HepG2 (cell line): Measurements from ENCODE around the gene MPLKIP. TPM values are rescaled to one million over a fixed set of nuclear protein-coding genes. Genes with fewer than 3 reads are reported as not detected.

Source experiments
- ATAC-seq: fragments of 200-7000 bp; cut with Tn5 transposase; 3 replicates; pipeline ENCODE4 v1.9.1; 2020; ENCODE audit warnings: mild to moderate bottlenecking, moderate library complexity
- BruUV-seq: library from RNA; stranded (reverse); fragments of 400-500 nt; replicated peaks from 2 replicates; lab custom pipeline; 2021; lab: Mats Ljungman, UMichigan
- CTCF ChIA-PET: fragments of 300-600 bp; formaldehyde crosslinking; extraction: SDS; loops from one replicate; lab custom pipeline; 2021; ENCODE audit warnings: low total read pairs, inconsistent platforms, low intra/inter-chr PET ratio; lab: Yijun Ruan, JAX
- POLR2A ChIA-PET: fragments of 350-600 bp; sonication (Branson Sonifier 250); formaldehyde crosslinking; loops from one replicate; lab custom pipeline; 2020; ENCODE audit warnings: antibody characterized with exemption, inconsistent platforms; lab: Yijun Ruan, JAX
- DNase-seq: peaks from one replicate; pipeline ENCODE4 v3.0.0-alpha.2; 2015; ENCODE audit warnings: low spot score
- FAIRE-seq: peaks from 3 replicates; lab custom pipeline; 2011; peaks lifted over from hg19 to GRCh38; lab: Jason Lieb, UNC
- H2AFZ ChIP-seq: one replicate; pipeline ENCODE4 v1.6.1; 2011; ENCODE audit warnings: low read length, inconsistent platforms
- H3K27ac ChIP-seq: fragments of 300-600 bp; 3 replicates; pipeline ENCODE4 v1.8.0; 2011; ENCODE audit warnings: mixed run types, mild to moderate bottlenecking, mixed read lengths, low read length, inconsistent platforms; ENCODE audit not compliant: insufficient read depth; ENCODE audit errors: extremely low read length
- H3K27me3 ChIP-seq, 2 experiments: fragments of 200-600 bp in 1 of 2; 2 replicates in 1 of 2; 3 replicates in 1 of 2; pipeline versions ENCODE4 v1.6.0 to v1.8.0; 2011; ENCODE audit warnings: low read length in 2 of 2, mild to moderate bottlenecking in 2 of 2, moderate library complexity in 2 of 2, inconsistent platforms in 1 of 2; ENCODE audit not compliant: insufficient read depth in 2 of 2, control insufficient read depth in 1 of 2
- H3K36me3 ChIP-seq, 2 experiments: fragments of 200-600 bp in 1 of 2; replicated peaks in 1 of 2; 2 replicates in 1 of 2; 3 replicates in 1 of 2; pipeline versions ENCODE4 v1.5.1 to v1.8.0; 2011; ENCODE audit warnings: low read length in 2 of 2, inconsistent platforms in 1 of 2; ENCODE audit not compliant: insufficient read depth in 2 of 2, control insufficient read depth in 1 of 2
- H3K4me1 ChIP-seq: 2 replicates; pipeline ENCODE4 v1.5.1; 2012; ENCODE audit warnings: low read length, inconsistent platforms; ENCODE audit not compliant: insufficient read depth
- H3K4me2 ChIP-seq: 2 replicates; pipeline ENCODE4 v1.6.0; 2011; ENCODE audit warnings: low read depth, low read length, inconsistent platforms
- H3K4me3 ChIP-seq, 3 experiments: fragments of 200-600 bp in 1 of 3; sonication (generic), shearing (Covaris generic) in 1 of 3; replicated peaks in 1 of 3; 2 replicates each; pipeline ENCODE4 v1.5.1; 2011 to 2016; ENCODE audit warnings: low read length in 3 of 3, inconsistent platforms in 2 of 3, low read depth in 2 of 3, mild to moderate bottlenecking in 2 of 3, control low read depth in 1 of 3, mixed read lengths in 1 of 3; ENCODE audit not compliant: insufficient read depth in 1 of 3
- H3K79me2 ChIP-seq: one replicate; pipeline ENCODE4 v1.6.1; 2011; ENCODE audit warnings: low read length, inconsistent platforms; ENCODE audit not compliant: insufficient read depth
- H3K9ac ChIP-seq: 2 replicates; pipeline ENCODE4 v1.6.0; 2011; ENCODE audit warnings: mild to moderate bottlenecking, low read depth, low read length, inconsistent platforms; ENCODE audit not compliant: insufficient read depth
- H3K9me3 ChIP-seq: 2 replicates; pipeline ENCODE4 v1.5.1; 2012; ENCODE audit warnings: mild to moderate bottlenecking, low read length
- H4K20me1 ChIP-seq: 2 replicates; pipeline ENCODE4 v1.6.0; 2011; ENCODE audit warnings: inconsistent platforms, mild to moderate bottlenecking, low read length, moderate library complexity; ENCODE audit not compliant: insufficient read depth
- AKAP8 ChIP-seq: sonication (generic); formaldehyde crosslinking; IDR thresholded peaks from 2 replicates; pipeline ENCODE4 v1.5.1; 2020; ENCODE audit warnings: mild to moderate bottlenecking, missing genetic modification reagents
- DNMT1 ChIP-seq: sonication (generic); formaldehyde crosslinking; IDR thresholded peaks from 2 replicates; pipeline ENCODE4 v1.5.1; 2020; ENCODE audit warnings: mild to moderate bottlenecking, missing genetic modification reagents
- GZF1 ChIP-seq: sonication (generic); formaldehyde crosslinking; IDR thresholded peaks from 2 replicates; pipeline ENCODE4 v1.5.1; 2020; ENCODE audit warnings: mild to moderate bottlenecking, missing genetic modification reagents
- HOMEZ ChIP-seq: IDR thresholded peaks from 2 replicates; pipeline ENCODE4 v1.6.1; 2016; ENCODE audit warnings: low read depth
- SAFB2 ChIP-seq: sonication (generic); formaldehyde crosslinking; IDR thresholded peaks from 2 replicates; pipeline ENCODE4 v1.5.1; 2020; ENCODE audit warnings: missing genetic modification reagents, low read depth, mild to moderate bottlenecking, borderline replicate concordance
- SPEN ChIP-seq: sonication (generic); formaldehyde crosslinking; IDR thresholded peaks from 2 replicates; pipeline ENCODE4 v1.5.1; 2020; ENCODE audit warnings: low read depth, mild to moderate bottlenecking, missing genetic modification reagents
- ZNF407 ChIP-seq: sonication (generic); formaldehyde crosslinking; IDR thresholded peaks from one replicate; pipeline ENCODE4 v1.5.1; 2020; ENCODE audit warnings: mild to moderate bottlenecking, missing genetic modification reagents; ENCODE audit errors: not compliant biosample characterization
- ZNF678 ChIP-seq: sonication (generic); formaldehyde crosslinking; IDR thresholded peaks from 2 replicates; pipeline ENCODE4 v1.4.0; 2020; ENCODE audit warnings: mild to moderate bottlenecking, missing genetic modification reagents
- ZNF800 ChIP-seq: sonication (generic); formaldehyde crosslinking; IDR thresholded peaks from 2 replicates; pipeline ENCODE4 v1.4.0; 2020; ENCODE audit warnings: missing genetic modification reagents
- WGBS: methylation state at CpG from one replicate; pipeline ENCODE4 v1.1.6; 2017; ENCODE audit warnings: low lambda C conversion rate; 5-methylcytosine and 5-hydroxymethylcytosine counted together
- in situ Hi-C: cut with HindIII; loops from 2 replicates; pipeline ENCODE4 v1.10.0; 2017; ENCODE audit warnings: low pct_unique_long_range_greater_than_20kb; ENCODE audit not compliant: extremely low pct_ligation_motif_present
- intact Hi-C: fragments of 100-400 bp; cut with micrococcal nuclease; formaldehyde crosslinking; loops from one replicate; pipeline ENCODE4 v1.10.0; 2022; ENCODE audit not compliant: unreplicated experiment
- polyA plus RNA-seq, 8 experiments: library from polyadenylated mRNA; depleted of rRNA in 3 of 8; stranded (reverse) in 7 of 8; unstranded in 1 of 8; fragments of >200 nt; fragmentation: Illumina TruSeq in 4 of 8; extraction: Trizol in 4 of 8; gene quantifications; 2 replicates each; pipeline versions ENCODE4 v1.2.1 to v1.2.3, GENCODE V29; 2011 to 2016; ENCODE audit warnings: low read depth in 4 of 8, missing spikeins in 1 of 8, mixed read lengths in 1 of 8; ENCODE audit not compliant: insufficient read depth in 1 of 8
- total RNA-seq, 5 experiments: library from RNA; depleted of rRNA; stranded (reverse); fragments of >200 nt; fragmentation: Illumina TruSeq; extraction: Trizol; gene quantifications; 2 replicates each; pipeline ENCODE4 v1.2.3, GENCODE V29; 2016; ENCODE audit warnings: low read depth in 1 of 5
- TF ChIP-seq, protein P1 (sequence below): sonication (generic); formaldehyde crosslinking; conservative IDR thresholded peaks from 2 replicates; pipeline ENCODE4 v1.8.1; 2023; ENCODE audit warnings: missing genetic modification reagents

The MPLKIP gene
- total and polyA plus RNA-seq, 2 of the 13 experiments (the other 11 are each of a cell fraction or from before 2014, with no cell fraction given): 40.1 to 45.7 TPM

GRCh38 chr7:40135317-40135610 is 842 bp upstream of the MPLKIP start:
- FAIRE-seq: no peak
- intact Hi-C loops: loop anchor here (2.0 kb wide), 2 partner anchors 34 to 186 kb away; no protein-coding TSS in a partner anchor
- in situ Hi-C loops: no loop called here
- no peak for ATAC-seq
- 4% methylated on average over 10 of the region's 17 CpGs for whole genome bisulfite sequencing
- Histone ChIP-seq H3K9ac (peak overlapping the region; percentile 95), H3K27me3 (no peaks in the 10 kb centered on the region; a peak in 1 of 5 replicates), H3K4me1 (peaks cover 40% of the 10 kb centered on the region), H3K4me2 (peak overlapping the region; percentile 76), H3K9me3 (no peaks in the 10 kb centered on the region), H3K27ac (peak overlapping the region; percentile 92), H2AFZ (peak overlapping the region; percentile 44), H4K20me1 (peaks cover 3% of the 10 kb centered on the region), H3K79me2 (peaks cover 38% of the 10 kb centered on the region), H3K36me3 (0 out of 5 replicates have a peak, but pooled peaks cover 0 to 3% of the 10 kb centered on the region in 2 experiments), H3K4me3 (peak overlapping the region; percentile 73 to 86 (median 84))
- 0 out of 2 replicates have a peak, but pooled peaks have one; percentile 4 for TF ChIP-seq AKAP8
- 0 out of 2 replicates have a peak, but pooled peaks have one; percentile 1 for TF ChIP-seq DNMT1 (CRISPR knock-in tag)
- TF ChIP-seq ZNF407 (CRISPR knock-in tag): no peak
- TF ChIP-seq, protein P1, sequence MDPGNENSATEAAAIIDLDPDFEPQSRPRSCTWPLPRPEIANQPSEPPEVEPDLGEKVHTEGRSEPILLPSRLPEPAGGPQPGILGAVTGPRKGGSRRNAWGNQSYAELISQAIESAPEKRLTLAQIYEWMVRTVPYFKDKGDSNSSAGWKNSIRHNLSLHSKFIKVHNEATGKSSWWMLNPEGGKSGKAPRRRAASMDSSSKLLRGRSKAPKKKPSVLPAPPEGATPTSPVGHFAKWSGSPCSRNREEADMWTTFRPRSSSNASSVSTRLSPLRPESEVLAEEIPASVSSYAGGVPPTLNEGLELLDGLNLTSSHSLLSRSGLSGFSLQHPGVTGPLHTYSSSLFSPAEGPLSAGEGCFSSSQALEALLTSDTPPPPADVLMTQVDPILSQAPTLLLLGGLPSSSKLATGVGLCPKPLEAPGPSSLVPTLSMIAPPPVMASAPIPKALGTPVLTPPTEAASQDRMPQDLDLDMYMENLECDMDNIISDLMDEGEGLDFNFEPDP (CRISPR knock-in tag): no peak
- TF ChIP-seq ZNF678: no peak
- TF ChIP-seq ZNF800 (CRISPR knock-in tag): peak; percentile 54; the same call in 1 of the 2 replicates
- no peak for TF ChIP-seq HOMEZ (CRISPR knock-in tag)
- TF ChIP-seq SPEN (CRISPR knock-in tag): 0 out of 2 replicates have a peak, but pooled peaks have one; percentile 5
- 0 out of 2 replicates have a peak, but pooled peaks have one; percentile 25 for TF ChIP-seq GZF1
- 0 out of 2 replicates have a peak, but pooled peaks have one; percentile 18 for TF ChIP-seq SAFB2 (CRISPR knock-in tag)
- peak; percentile 10 for DNase-seq
- ChIA-PET CTCF (interaction anchor here (1.0 kb wide), 1 partner anchor 82 kb away, joined by 3 read pairs; no protein-coding TSS in a partner anchor), POLR2A (interaction anchor here (0.6 to 2.1 kb wide), 5 partner anchors 10 to 542 kb away, joined by 3 to 12 read pairs (median 3); no protein-coding TSS in a partner anchor)
- TSS peak; percentile 63 for BruUV-seq
